ENCODE results near the gene PCDHGA5. TPM values are rescaled to one million over a fixed set of nuclear protein-coding genes. Genes with fewer than 3 reads are reported as not detected.

The PCDHGA5 gene
- total and polyA plus RNA-seq, 2 of the 8 experiments (the other 6 are each of a cell fraction or from before 2014, with no cell fraction given), result 1.1 to 1.3 TPM

DNA sequence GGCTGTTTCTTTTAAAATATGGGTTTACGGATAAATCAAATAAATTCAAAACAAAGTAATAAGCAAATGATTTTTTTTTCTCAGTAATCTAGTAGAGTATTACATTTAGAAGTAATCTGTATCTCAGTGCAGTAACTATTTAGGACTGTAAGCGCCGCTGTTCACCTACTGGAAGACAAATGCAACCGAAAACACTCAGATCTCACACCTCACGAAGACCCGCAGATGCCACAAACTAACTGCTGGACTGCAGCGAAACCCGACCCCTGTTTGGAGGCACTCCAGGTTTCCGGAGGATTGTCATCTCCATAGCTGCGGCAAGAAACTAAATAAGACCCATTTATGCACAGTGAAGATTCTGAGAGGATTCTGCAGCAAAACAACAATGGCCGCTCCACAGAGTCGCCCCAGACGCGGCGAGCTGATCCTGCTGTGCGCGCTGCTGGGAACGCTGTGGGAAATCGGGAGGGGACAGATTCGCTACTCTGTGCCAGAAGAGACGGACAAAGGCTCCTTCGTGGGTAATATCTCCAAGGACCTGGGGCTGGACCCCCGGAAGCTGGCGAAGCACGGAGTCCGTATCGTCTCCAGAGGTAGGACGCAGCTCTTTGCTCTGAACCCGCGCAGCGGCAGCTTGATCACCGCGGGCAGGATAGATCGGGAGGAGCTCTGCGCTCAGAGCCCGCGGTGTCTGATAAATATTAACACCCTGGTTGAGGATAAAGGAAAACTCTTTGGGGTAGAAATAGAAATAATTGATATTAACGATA lies 28.7 kb downstream of the PCDHGA5 start, which contains the start of gene PCDHGA8:
Gene PCDHGA8 (plus strand): TSS at position 205 of the 770 bp plus-strand sequence. CDS start 181 bp downstream, at position 386.
- Histone ChIP-seq H4K20me1 (replicated peaks in 1 of 2; ENCODE audit: control insufficient read depth in 1 of 2, insufficient read depth in 2 of 2, low read length in 2 of 2) (no peaks in the 10 kb centered on the region), H3K56ac (replicated peaks; ENCODE audit: insufficient read length, low read depth, low read length) (no peak within 1 kb of the TSS), H2BK120ac (replicated peaks; ENCODE audit: low read depth, low read length) (no peak within 1 kb of the TSS), H3K27ac (ENCODE audit: low read depth, low read length) (no peak within 1 kb of the TSS), H2BK12ac (ENCODE audit: low read depth, low read length) (no peak within 1 kb of the TSS), H3K9ac (replicated peaks in 1 of 4; ENCODE audit: extremely low read depth in 1 of 4, low read depth in 3 of 4, low read length in 3 of 4) (no peak within 1 kb of the TSS), H3K79me2 (ENCODE audit: control insufficient read depth in 1 of 2, insufficient read depth in 2 of 2, low read length in 2 of 2) (no peaks in the 10 kb centered on the region), H3K4ac (replicated peaks; ENCODE audit: insufficient read length, low read depth, low read length) (no peak within 1 kb of the TSS), H3K36me3 (ENCODE audit: control insufficient read depth in 2 of 4, insufficient read depth in 4 of 4, low read length in 3 of 4) (peaks cover 3 to 29% (median 14%) of the 10 kb centered on the region in 4 experiments; a peak in 7 of 8 replicates), H2BK20ac (ENCODE audit: low read length) (no peak within 1 kb of the TSS), H2AK5ac (ENCODE audit: low read depth, low read length) (no peak within 1 kb of the TSS), H3K79me1 (ENCODE audit: low read depth, low read length) (no peaks in the 10 kb centered on the region), H3K4me1 (replicated peaks in 1 of 4; ENCODE audit: control insufficient read depth in 3 of 4, insufficient read depth in 4 of 4, low read length in 3 of 4) (no peaks in the 10 kb centered on the region), H2AFZ (ENCODE audit: low read length) (no peak within 1 kb of the TSS), H3K23me2 (ENCODE audit: low read depth, low read length) (no peaks in the 10 kb centered on the region), H2BK5ac (ENCODE audit: low read depth, low read length) (no peak within 1 kb of the TSS), H3K4me2 (ENCODE audit: insufficient read depth in 1 of 2, low read depth in 2 of 2, low read length in 2 of 2) (no peak within 1 kb of the TSS), H2BK15ac (ENCODE audit: low read length) (no peak within 1 kb of the TSS), H3K27me3 (replicated peaks in 1 of 4; ENCODE audit: control insufficient read depth in 3 of 4, extremely low read depth in 1 of 4, insufficient read depth in 3 of 4, low read length in 3 of 4) (no peaks in the 10 kb centered on the region; a peak in 1 of 7 replicates), H4K91ac (replicated peaks; ENCODE audit: insufficient read length, low read length) (no peak within 1 kb of the TSS), H3K14ac (ENCODE audit: insufficient read length) (no peak within 1 kb of the TSS), H4K8ac (ENCODE audit: extremely low read depth, insufficient read depth, low read length) (no peak within 1 kb of the TSS; the same call in 1 of the 2 replicates), H3K23ac (ENCODE audit: insufficient read length) (no peak within 1 kb of the TSS), H3K18ac (ENCODE audit: extremely low read depth, low read length) (no peak within 1 kb of the TSS), H4K5ac (ENCODE audit: insufficient read length, low read depth, low read length) (no peak within 1 kb of the TSS), H3K4me3 (ENCODE audit: extremely low read depth in 1 of 4, insufficient read depth in 2 of 4, low read depth in 3 of 4, low read length in 4 of 4) (peak within 1 kb of the TSS in 1 of 4 experiments; percentile 23; a peak in 1 of 8 replicates), H3K9me3 (ENCODE audit: insufficient read depth in 2 of 2, low read depth in 1 of 2, low read length in 1 of 2) (peaks cover 53 to 64% of the 10 kb centered on the region in 2 experiments)
- CTCF ChIA-PET (ENCODE audit: partially characterized antibody), result interaction anchor here (0.7 to 8.7 kb wide), 11 partner anchors 10 to 171 kb away, joined by 3 to 68 read pairs (median 5); partner anchors contain the start of genes PCDHGA10, PCDHGA11, PCDHGA9 and PCDHGB6
- 96% methylated on average over 38 of the region's 38 CpGs; no CpG with 5 or more reads in 1 of the 2 experiments for WGBS, 2 experiments (ENCODE audit: extremely low coverage in 1 of 2, insufficient coverage in 1 of 2, insufficient read length in 1 of 2, insufficient replicate concordance in 2 of 2, low coverage in 1 of 2, low lambda C conversion rate in 2 of 2, missing lambda C conversion rate in 1 of 2)
- POLR2A ChIA-PET (ENCODE audit: partially characterized antibody), result no interaction called here
- no peak for FAIRE-seq
- no peak for DNase-seq (ENCODE audit: low read depth in 1 of 2, low spot score in 2 of 2)
- TF ChIP-seq PHF8 (conservative IDR thresholded peaks at IDR 0.05; ENCODE audit: low read depth, low read length), result no peak
- no peak for TF ChIP-seq RBBP5 (IDR thresholded peaks at IDR 0.05; ENCODE audit: borderline replicate concordance, low read depth, low read length)
- TF ChIP-seq CHD2 (IDR thresholded peaks at IDR 0.05; ENCODE audit: low read length), result no peak
- TF ChIP-seq SIRT6 (IDR thresholded peaks at IDR 0.05; ENCODE audit: low read length), result no peak
- no peak for TF ChIP-seq POLR2A (IDR thresholded peaks at IDR 0.05; ENCODE audit: control extremely low read depth in 1 of 2, low read depth in 2 of 2, low read length in 2 of 2)
- no peak for TF ChIP-seq JUND (IDR thresholded peaks at IDR 0.05; ENCODE audit: low read length)
- TF ChIP-seq, protein P1, sequence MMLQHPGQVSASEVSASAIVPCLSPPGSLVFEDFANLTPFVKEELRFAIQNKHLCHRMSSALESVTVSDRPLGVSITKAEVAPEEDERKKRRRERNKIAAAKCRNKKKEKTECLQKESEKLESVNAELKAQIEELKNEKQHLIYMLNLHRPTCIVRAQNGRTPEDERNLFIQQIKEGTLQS (IDR thresholded peaks at IDR 0.05; ENCODE audit: insufficient read depth, low read depth, low read length), result no peak
- no peak for TF ChIP-seq CBX8 (IDR thresholded peaks at IDR 0.05; ENCODE audit: borderline replicate concordance, low read depth, low read length)
- TF ChIP-seq JUN (IDR thresholded peaks at IDR 0.05; ENCODE audit: low read depth, low read length), result no peak
- TF ChIP-seq KDM1A (IDR thresholded peaks at IDR 0.05; ENCODE audit: borderline replicate concordance, low read length), result no peak
- TF ChIP-seq SP1 (IDR thresholded peaks at IDR 0.05; ENCODE audit: low read depth, low read length), result no peak
- no peak for TF ChIP-seq TAF1 (IDR thresholded peaks at IDR 0.05; ENCODE audit: low read depth, low read length)
- TF ChIP-seq CEBPB (IDR thresholded peaks at IDR 0.05; ENCODE audit: low read depth, low read length), result no peak
- no peak for TF ChIP-seq BACH1 (IDR thresholded peaks at IDR 0.05; ENCODE audit: low read length)

Measured in H1 (cell line).